Heart right ventricle (tissue), 16 donors: Measurements from ENCODE around the gene RAVER1. TPM values are rescaled to one million over a fixed set of nuclear protein-coding genes. Genes with fewer than 3 reads are reported as not detected.

Experiments used
- ATAC-seq, 8 donors: fragments of 200-7000 bp; cut with Tn5 transposase; one replicate each; pipeline ENCODE4 v1.9.1; 2020; ENCODE audit warnings: mild to moderate bottlenecking in 8 of 8, moderate library complexity in 8 of 8, moderate number of reproducible peaks in 1 of 8
- DNase-seq, 2 donors: peaks; one replicate each; pipeline ENCODE4 v3.0.0-alpha.2; 2020
- H3K27ac ChIP-seq, 10 donors: fragments of 200-600 bp; sonication (generic) in 2 of 10; one replicate each; pipeline versions ENCODE4 v1.5.0 to v1.8.0; 2020 to 2022; ENCODE audit warnings: mild to moderate bottlenecking in 3 of 10
- H3K27me3 ChIP-seq, 7 donors: fragments of 200-600 bp; one replicate each; pipeline ENCODE4 v1.8.0; 2021 to 2022; ENCODE audit warnings: mild to moderate bottlenecking in 2 of 7
- H3K36me3 ChIP-seq, 9 donors: fragments of 200-600 bp; sonication (generic) in 1 of 9; one replicate each; pipeline versions ENCODE4 v1.5.0 to v1.8.0; 2020 to 2022; ENCODE audit warnings: mild to moderate bottlenecking in 2 of 9
- H3K4me1 ChIP-seq, 9 donors: fragments of 200-600 bp; sonication (generic) in 1 of 9; one replicate each; pipeline versions ENCODE4 v1.5.0 to v1.8.0; 2020 to 2022; ENCODE audit warnings: mild to moderate bottlenecking in 4 of 9
- H3K4me3 ChIP-seq, 10 donors: fragments of 200-600 bp; sonication (generic) in 2 of 10; one replicate each; pipeline versions ENCODE4 v1.5.0 to v1.8.0; 2020 to 2022; ENCODE audit warnings: mild to moderate bottlenecking in 7 of 10, moderate library complexity in 2 of 10
- H3K9me3 ChIP-seq, 11 donors: fragments of 200-600 bp in 10 of 11; sonication (generic) in 2 of 11; one replicate each; pipeline versions ENCODE4 v1.5.0 to v1.8.0; 2013 to 2022; ENCODE audit warnings: mild to moderate bottlenecking in 2 of 11, control low read depth in 1 of 11, moderate library complexity in 1 of 11
- CTCF ChIP-seq, 9 donors: fragments of 200-600 bp; sonication (generic) in 2 of 9; IDR thresholded peaks; one replicate each; pipeline versions ENCODE4 v1.5.0 to v1.8.0; 2021 to 2022; ENCODE audit warnings: antibody characterized with exemption in 9 of 9, mild to moderate bottlenecking in 5 of 9, moderate library complexity in 1 of 9
- WGBS, 2 donors: extraction: QIAGEN DNeasy Blood & Tissue Kit; methylation state at CpG; one replicate each; pipeline ENCODE4 v1.1.7; 2013; ENCODE audit warnings: inconsistent platforms in 1 of 2; 5-methylcytosine and 5-hydroxymethylcytosine counted together
- intact Hi-C, 10 donors: fragments of 100-400 bp; cut with DNase I; formaldehyde crosslinking; loops; one replicate each; pipeline versions ENCODE4 v1.11.1 to v1.14.2; 2022
- polyA plus RNA-seq, 2 donors: library from polyadenylated mRNA; stranded (reverse); fragments of 200-250 nt; gene quantifications; one replicate each; pipeline ENCODE4 v1.2.3, GENCODE V29; 2013
- total RNA-seq, 10 donors: library from RNA; stranded (reverse); fragmentation: NEBNext Ultra II Directional in 3 of 10; extraction: Animal tissue kit (Norgen Biotek cat#: 25700) in 3 of 10; gene quantifications; one replicate each; pipeline versions ENCODE4 v1.2.1 to v1.2.4, GENCODE V29; 2021 to 2023
- donor health status: Arrhythmogenic right ventricular cardiomyopathy.
- donor health status: ischemic (EF 13 %, LVEDD 7.1; RV severe dilation, severe dysfunction).
- donor health status: healthy with polysubstance abuse.
- donor health status: DM: no; HTN: yes; CAD: no.
- donor health status: DM: no; HTN: no; CAD: no.
- donor health status: ischemic (EF 25% LVEDD 6.9; RV normal size, moderate dysfunction).
- donor health status: ischemic (EF 25% LVEDD 5.7; RV mildly dilated, moderate dysfunction).
- donor health status: healthy.
- donor health status: DM: yes; HTN: yes; CAD: no.
- donor health status: Ischemic cardiomyopathy.
- donor health status: ischemic (EF 35%, LVEDD 5.7; RV mildly dilated, moderate dysfunction).
- donor health status: nonischemic (EF 11% LVEDD 7.7; RV severe dilation, severe dysfunction).
- donor health status: DM: yes; HTN: yes; CAD: no.
- donor health status: PGD.
- donor health status: ischemic (EF 29% LVEDD 5.4; RV normal size, mild dysfunction).
- donor health status: nonischemic (EF 23%, LVEDD 6.1; RV moderate dilation, normal function).

RAVER1 gene
- total and polyA plus RNA-seq, 12 donors: 5.1 to 16.9 (median 12.2) TPM

- H3K27me3 ChIP-seq: peaks cover 28 to 81% (median 78%) of the 10 kb centered on the region in 7 donors
- H3K4me3 ChIP-seq: peak within 1 kb of the TSS; percentile 25 to 56 (median 40)
- DNase-seq: no peak
- 1 to 2% methylated on average over 36 to 45 of the region's 45 CpGs for WGBS, 2 donors
- no peak within 1 kb of the TSS for H3K27ac ChIP-seq
- TF ChIP-seq CTCF (IDR thresholded peaks at IDR 0.05): no peak
- ATAC-seq: no peak
- intact Hi-C loops: loop anchor here in 2 of 10 donors (5.0 kb wide), 2 partner anchors 37 to 42 kb away; partner anchors contain the start of gene RAVER1 (in 1 of the 2)
- peaks cover 23 to 98% (median 78%) of the 10 kb centered on the region in 9 donors for H3K4me1 ChIP-seq
- no peaks in the 10 kb centered on the region for H3K9me3 ChIP-seq
- peaks cover 0 to 14% (median 7%) of the 10 kb centered on the region in 9 donors for H3K36me3 ChIP-seq
Measured at GRCh38 chr19:10289836-10290356, 43.4 kb downstream of the RAVER1 start, which contains the start of gene ICAM5. Gene ICAM5 (plus strand): TSS chr19:10289952. CDS start chr19:10290044, 92 bp downstream.

DNA sequence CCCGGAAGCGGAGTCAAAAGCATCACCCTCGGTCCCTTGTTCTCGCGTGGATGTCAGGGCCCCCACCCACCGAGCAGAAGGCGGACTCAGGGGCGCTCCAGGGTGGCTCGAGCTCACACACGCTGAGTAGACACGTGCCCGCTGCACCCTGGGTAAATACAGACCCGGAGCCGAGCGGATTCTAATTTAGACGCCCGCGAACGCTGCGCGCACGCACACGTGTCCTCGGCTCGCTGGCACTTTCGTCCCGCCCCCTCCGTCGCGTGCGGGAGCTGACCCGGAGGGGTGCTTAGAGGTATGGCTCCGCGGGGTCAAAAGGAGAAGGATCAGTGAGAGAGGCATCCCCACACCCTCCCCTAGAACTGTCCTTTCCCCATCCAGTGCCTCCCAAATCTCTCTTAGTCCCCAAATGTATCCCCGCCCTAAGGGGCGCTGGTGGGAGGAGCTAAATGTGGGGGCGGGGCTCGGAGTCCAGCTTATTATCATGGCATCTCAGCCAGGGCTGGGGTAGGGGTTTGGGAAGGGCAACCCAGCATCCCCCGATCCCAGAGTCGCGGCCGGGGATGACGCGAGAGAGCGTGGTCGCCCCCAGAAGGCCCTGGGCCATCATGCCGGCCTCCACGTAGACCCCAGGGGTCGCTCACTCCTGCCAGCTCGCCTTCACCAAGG is 44.0 kb downstream of the RAVER1 start:
- intact Hi-C loops: loop anchor here in 2 of 10 donors (5.0 kb wide), 2 partner anchors 38 to 43 kb away; partner anchors contain the start of gene RAVER1 (in 1 of the 2)
- no peak overlapping the region for H3K27ac ChIP-seq
- H3K36me3 ChIP-seq: peaks cover 0 to 20% (median 13%) of the 10 kb centered on the region in 9 donors
- peaks cover 25 to 75% (median 72%) of the 10 kb centered on the region in 7 donors for H3K27me3 ChIP-seq
- WGBS, 2 donors: 1% methylated on average over 50 of the region's 50 CpGs
- ATAC-seq (no peak), DNase-seq (no peak)
- peaks cover 23 to 93% (median 77%) of the 10 kb centered on the region in 9 donors for H3K4me1 ChIP-seq
- TF ChIP-seq CTCF (IDR thresholded peaks at IDR 0.05): no peak
- peak overlapping the region in 9 of 10 donors; percentile 25 to 56 (median 41) for H3K4me3 ChIP-seq
- no peaks in the 10 kb centered on the region for H3K9me3 ChIP-seq

DNA sequence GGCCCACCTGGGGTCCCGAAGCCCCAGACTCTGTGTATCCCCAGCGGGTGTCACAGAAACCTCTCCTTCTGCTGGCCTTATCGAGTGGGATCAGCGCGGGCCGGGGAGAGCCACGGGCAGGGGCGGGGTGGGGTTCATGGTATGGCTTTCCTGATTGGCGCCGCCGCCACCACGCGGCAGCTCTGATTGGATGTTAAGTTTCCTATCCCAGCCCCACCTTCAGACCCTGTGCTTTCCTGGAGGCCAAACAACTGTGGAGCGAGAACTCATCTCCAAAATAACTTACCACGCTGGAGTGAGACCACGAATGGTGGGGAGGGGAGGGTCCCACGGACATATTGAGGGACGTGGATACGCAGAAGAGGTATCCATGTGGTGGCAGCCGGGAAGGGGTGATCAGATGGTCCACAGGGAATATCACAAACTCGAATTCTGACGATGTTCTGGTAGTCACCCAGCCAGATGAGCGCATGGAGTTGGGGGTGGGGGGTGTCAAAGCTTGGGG is 44.6 kb downstream of the RAVER1 start:
- WGBS, 2 donors: 7 to 8% methylated on average over 23 of the region's 23 CpGs
- Histone ChIP-seq H3K4me3 (peak overlapping the region in 6 of 10 donors; percentile 32 to 56 (median 49)), H3K27ac (no peak overlapping the region), H3K4me1 (peaks cover 23 to 90% (median 77%) of the 10 kb centered on the region in 9 donors), H3K27me3 (peaks cover 19 to 69% (median 66%) of the 10 kb centered on the region in 7 donors), H3K9me3 (no peaks in the 10 kb centered on the region), H3K36me3 (peaks cover 0 to 26% (median 18%) of the 10 kb centered on the region in 9 donors)
- DNase-seq (no peak), ATAC-seq (no peak)
- no peak for TF ChIP-seq CTCF (IDR thresholded peaks at IDR 0.05)
- intact Hi-C loops: loop anchor here in 2 of 10 donors (5.0 kb wide), 2 partner anchors 39 to 44 kb away; partner anchors contain the start of gene RAVER1 (in 1 of the 2)
